Dermis blood vessel endothelial cell (primary cell): ENCODE results near the gene C19orf18. TPM values are rescaled to one million over a fixed set of nuclear protein-coding genes. Genes with fewer than 3 reads are reported as not detected.
"Not testable (repeated sequence)": the region's sequence is repeated elsewhere in the genome, so short reads cannot be mapped to it uniquely, and the experiment has no call there.

Experiments
- DNase-seq: peaks from one replicate; pipeline ENCODE4 v3.0.0; 2010
- total RNA-seq: library from RNA; depleted of rRNA; stranded (reverse); fragments of >200 nt; gene quantifications from 2 replicates; pipeline ENCODE4 v1.2.3, GENCODE V29; 2014

C19orf18 gene
- 0.34 TPM in 1 of 2 replicates, not detected in the other for total RNA-seq

- no peak for DNase-seq
Observed at GRCh38 chr19:57974434-57974833, at the start of gene C19orf18. C19orf18 (minus strand) TSS chr19:57974534; CDS start chr19:57974432, 102 bp downstream.

- no peak for DNase-seq
Observed at GRCh38 chr19:58022283-58022660, 47.9 kb upstream of the C19orf18 start.

GRCh38 chr19:58021541-58022282, 47.4 kb upstream of the C19orf18 start:
- DNase-seq, result peak; percentile 45

DNA sequence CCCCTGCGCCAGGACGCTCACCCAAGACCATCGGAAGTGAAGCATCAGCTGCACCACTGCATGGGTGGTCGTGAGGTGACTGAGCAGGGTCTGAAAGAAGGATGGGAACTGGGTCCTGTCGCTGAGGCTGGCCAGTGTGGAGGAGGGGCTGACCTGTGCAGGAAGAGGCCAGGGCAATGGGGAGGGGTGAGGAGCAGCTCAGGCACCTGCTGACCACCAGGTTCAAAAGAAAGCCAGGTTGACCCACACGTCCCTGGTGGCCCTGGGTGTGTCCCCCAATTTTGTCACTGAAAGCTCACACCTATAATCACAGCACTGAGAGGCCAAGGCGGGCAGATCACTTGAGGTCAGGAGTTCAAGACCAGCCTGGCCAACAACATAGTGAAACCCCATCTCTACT, 45.8 kb upstream of the C19orf18 start:
- no peak for DNase-seq

GRCh38 chr19:58014141-58014540, 39.8 kb upstream of the C19orf18 start:
- no peak for DNase-seq

- DNase-seq, result no peak
Observed at GRCh38 chr19:58010507-58010906, 36.2 kb upstream of the C19orf18 start.

GRCh38 chr19:58009666-58010301, 35.5 kb upstream of the C19orf18 start:
- peak; percentile 76 for DNase-seq

GRCh38 chr19:58009301-58009665, 34.9 kb upstream of the C19orf18 start:
- no peak for DNase-seq

DNA sequence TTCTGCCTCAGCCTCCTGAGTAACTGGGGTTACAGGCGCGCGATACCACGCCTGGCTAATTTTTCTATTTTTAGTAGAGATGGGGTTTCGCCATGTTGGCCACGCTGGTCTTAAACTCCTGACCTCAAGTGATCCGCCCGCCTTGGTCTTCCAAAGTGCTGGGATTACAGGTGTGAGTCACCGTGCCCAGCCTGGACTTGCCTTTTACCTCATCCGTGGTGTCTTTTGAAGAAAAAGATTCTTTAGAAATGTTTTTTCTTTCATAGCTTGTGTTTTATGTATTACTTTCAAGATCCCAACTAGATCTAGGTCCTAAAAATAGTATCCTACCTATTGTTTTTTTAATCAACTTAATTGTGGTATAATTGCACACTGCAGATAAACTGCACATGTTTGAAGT, 34.5 kb upstream of the C19orf18 start:
- DNase-seq, result not testable (repeated sequence)

GRCh38 chr19:58007285-58007684, 33.0 kb upstream of the C19orf18 start:
- peak; percentile 2 for DNase-seq

- no peak for DNase-seq
Observed at GRCh38 chr19:58003174-58003828, 29.0 kb upstream of the C19orf18 start.

DNA sequence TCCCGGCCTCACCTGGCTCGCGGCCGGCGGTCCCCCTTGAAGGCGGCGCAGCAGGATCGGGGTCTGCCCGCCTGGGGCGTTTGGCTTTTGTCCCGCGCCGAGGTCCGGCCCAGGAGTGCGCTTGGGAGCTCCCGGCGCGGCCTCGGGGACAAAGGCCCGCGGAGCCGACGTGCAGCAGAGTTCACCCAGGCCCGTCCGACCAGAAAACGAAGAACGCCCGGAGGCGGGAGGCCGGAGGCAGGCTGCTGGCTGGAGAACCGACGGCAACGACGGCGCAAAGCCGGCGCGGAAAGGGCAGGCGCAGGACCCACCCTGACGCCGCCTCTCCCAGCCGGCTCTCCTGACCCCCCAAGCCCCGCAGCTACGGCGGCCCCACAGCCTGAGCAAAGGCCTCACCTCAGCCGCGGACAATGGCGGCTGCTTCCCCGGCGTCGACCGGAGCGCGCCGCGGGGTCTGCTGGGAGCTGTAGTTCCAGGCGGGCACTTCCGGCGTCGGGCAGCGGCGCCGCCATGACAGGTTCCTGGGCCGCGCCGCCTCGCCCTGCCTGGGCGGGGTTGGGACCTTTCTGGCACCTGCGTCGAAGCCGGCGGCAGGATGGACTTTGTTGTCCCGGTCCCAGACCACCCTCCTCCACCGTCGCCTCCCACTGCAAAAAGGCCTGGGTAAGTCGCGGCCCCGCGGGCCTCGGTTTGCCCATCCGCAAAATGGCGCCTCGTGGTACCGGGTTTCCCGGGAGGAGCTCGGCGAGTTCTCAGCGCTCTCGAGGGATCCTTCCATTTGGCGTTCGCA, 28.2 kb upstream of the C19orf18 start, which contains the start of gene ZNF606:
TSS of gene ZNF606 (minus strand) at position 437 of the 790 bp plus-strand sequence. CDS start 1,501 bp downstream, outside the sequence.
- DNase-seq, result peak; percentile 93

- peak; percentile 42 for DNase-seq
Observed at GRCh38 chr19:58001895-58002369, 27.6 kb upstream of the C19orf18 start.

DNA sequence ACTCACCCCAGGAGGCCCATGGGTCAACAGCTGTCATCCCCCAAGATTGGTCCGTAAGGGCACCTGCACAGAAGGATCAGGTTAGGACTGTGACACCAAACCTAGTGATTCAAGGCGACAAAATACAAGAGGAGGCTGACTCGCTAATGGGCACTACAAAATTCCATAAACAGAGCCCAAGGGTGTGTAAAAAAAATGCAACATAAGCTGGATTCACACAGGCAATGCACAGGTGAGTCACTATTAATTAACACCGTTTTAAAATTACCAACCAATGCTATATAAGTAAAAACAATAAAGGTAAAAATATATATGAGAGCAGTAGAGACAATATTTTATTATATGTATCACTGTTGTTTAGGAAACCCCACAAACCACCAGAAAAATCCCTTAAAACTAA, 26.3 kb upstream of the C19orf18 start:
- DNase-seq, result no peak

DNA sequence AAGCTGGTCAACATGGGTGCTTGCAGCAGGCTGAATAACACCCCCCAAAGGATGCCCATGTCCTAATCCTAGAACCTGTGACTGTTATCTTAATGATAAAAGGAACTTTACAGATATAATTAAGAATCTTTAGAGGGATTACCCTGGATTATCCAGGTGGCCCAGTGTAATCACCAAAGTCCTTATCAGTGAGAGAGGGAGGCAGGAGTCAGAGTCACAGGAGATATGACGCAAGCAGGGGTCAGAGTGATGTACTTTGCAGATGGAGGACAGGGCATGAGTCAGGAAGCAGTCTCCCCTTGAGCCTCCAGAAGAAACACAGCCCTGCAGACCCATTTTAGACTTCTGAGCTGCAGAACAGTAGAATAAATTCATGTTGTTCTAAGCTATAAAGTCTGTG, 18.5 kb upstream of the C19orf18 start:
- no peak for DNase-seq

DNA sequence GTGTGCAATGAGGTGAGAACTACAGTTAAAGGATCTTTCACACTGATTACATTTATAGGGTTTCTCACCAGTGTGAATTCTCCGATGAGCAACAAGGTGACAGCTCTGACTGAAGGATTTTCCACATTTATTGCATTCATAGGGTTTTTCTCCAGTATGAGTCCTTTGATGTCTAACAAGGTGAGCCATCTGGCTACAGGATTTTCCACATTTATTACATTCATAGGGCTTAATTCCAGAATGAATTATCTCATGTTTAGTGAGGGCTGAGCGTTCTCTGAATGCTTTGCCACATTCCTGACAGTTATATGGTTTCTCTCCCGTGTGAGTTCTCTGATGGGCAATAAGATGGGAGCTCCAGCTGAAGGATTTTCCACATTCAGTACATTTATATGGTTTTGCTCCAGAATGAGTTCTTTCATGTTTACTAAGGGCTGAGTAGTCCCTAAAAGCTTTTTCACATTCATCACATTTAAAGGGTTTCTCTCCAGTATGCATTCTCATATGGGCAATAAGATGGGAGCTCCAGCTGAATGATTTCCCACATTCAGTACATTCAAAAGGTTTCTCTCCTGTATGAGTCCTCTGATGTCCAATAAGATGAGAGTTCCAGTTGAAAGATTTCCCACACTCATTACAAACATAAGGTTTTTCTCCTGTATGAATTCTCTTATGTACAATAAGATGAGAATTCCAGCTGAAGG, 4.4 kb upstream of the C19orf18 start:
- no peak for DNase-seq

DNA sequence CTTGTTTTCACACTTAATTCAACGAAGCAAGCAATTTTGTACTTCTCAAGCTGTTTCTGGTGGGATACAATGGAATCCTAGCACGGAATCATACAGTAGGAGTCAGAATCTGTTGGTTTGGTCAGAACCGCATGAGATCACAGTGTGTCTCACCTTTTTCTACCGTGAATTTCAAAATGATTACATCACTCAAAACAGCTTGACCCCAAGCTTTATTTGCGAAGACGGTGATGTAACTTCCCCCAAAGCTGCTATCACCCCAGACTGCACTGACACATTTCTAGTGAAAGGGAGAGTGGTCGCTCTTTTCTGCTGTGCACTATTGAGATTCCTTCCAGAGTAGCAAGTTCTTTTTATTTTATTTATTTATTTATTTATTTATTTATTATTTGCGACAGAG, 9.6 kb downstream of the C19orf18 start:
- DNase-seq, result no peak

DNA sequence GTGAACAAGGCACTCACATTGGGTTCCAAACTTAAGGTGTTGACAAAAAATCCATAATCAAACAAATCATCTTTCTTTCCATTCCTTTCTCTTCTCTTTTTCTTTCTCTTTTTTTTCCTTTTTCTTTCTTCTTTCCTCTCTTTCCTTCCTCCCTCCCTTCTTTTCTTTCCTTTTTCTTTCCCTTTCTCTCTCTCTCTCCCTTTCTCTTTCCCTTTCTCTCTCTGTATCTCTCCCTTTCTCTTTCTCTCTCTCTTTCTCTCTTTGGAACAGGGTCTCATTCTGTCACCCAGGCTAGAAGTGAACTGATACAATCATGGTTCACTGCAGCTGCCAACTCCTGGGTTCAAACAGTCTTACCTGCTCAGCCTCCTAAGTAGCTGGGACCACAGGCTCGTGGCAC, 12.5 kb downstream of the C19orf18 start:
- DNase-seq, result no peak

GRCh38 chr19:57954996-57955395, 19.3 kb downstream of the C19orf18 start:
- no peak for DNase-seq

GRCh38 chr19:57949702-57950101, 24.6 kb downstream of the C19orf18 start:
- no peak for DNase-seq

DNA sequence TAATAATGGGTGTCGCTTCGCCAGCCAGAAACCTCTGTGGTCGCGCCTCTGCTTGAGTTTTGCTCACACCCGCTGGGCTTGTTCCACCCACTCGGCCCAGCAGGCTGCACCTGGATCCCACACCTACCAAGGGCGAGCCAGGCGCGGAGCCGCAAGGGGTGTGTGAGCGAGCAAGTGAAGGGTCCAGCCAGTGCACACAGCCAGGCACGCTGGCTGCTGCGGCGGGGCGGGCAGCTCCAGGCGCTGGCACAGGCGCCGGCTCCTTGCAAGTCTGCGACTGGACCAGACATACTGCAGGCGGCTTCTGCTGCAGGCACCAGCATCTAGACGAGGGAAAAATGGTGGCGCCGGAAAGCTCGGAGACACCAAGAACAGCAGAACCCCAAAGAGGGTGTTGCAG, 25.0 kb downstream of the C19orf18 start:
- no peak for DNase-seq
